ENCODE data around the gene CCN5.
A peak's percentile ranks its signal among the peaks of the same experiment; 100 is the strongest.

Gene CCN5

GRCh38 chr20:44739942-44740341 is 24.8 kb downstream of the CCN5 start:
- peak; percentile 10 for DNase-seq

GRCh38 chr20:44742304-44743079 is 27.3 kb downstream of the CCN5 start:
- no peak for DNase-seq

GRCh38 chr20:44743080-44743701 is 28.0 kb downstream of the CCN5 start:
- no peak for DNase-seq

- DNase-seq, result no peak
These were observed 28.9 kb downstream of the CCN5 start for GRCh38 chr20:44743916-44744655.

GRCh38 chr20:44745122-44745597 is 30.0 kb downstream of the CCN5 start:
- DNase-seq, result no peak

- no peak for DNase-seq
These were observed 30.6 kb downstream of the CCN5 start, which contains the start of gene KCNK15 for GRCh38 chr20:44745598-44746366. Gene KCNK15 (plus strand): TSS chr20:44745865. CDS start chr20:44745911, 46 bp downstream.

- peak; percentile 98 for DNase-seq
These were observed 31.4 kb downstream of the CCN5 start for GRCh38 chr20:44746367-44747165.

GRCh38 chr20:44747166-44748004 is 32.2 kb downstream of the CCN5 start:
- DNase-seq, result peak; percentile 98

- DNase-seq, result peak; percentile 52
These were observed 32.8 kb downstream of the CCN5 start for GRCh38 chr20:44748005-44748370.

- DNase-seq, result no peak
These were observed 35.1 kb downstream of the CCN5 start for GRCh38 chr20:44750081-44750805.

- DNase-seq, result peak; percentile 39
These were observed 37.1 kb downstream of the CCN5 start for GRCh38 chr20:44752099-44752931.

GRCh38 chr20:44754554-44754953 is 39.4 kb downstream of the CCN5 start:
- no peak for DNase-seq

- no peak for DNase-seq
These were observed 41.0 kb downstream of the CCN5 start for GRCh38 chr20:44756011-44756688.

- no peak for DNase-seq
These were observed 41.8 kb downstream of the CCN5 start for GRCh38 chr20:44756956-44757355.

- no peak for DNase-seq
These were observed 43.3 kb downstream of the CCN5 start for GRCh38 chr20:44758247-44759101.

GRCh38 chr20:44759595-44759994 is 44.4 kb downstream of the CCN5 start:
- no peak for DNase-seq

GRCh38 chr20:44761423-44761822 is 46.3 kb downstream of the CCN5 start:
- DNase-seq, result no peak
